GM13976 (cell line): Measurements from ENCODE around the gene CRLF1.
A peak's percentile ranks its signal among the peaks of the same experiment; 100 is the strongest.

Experiments used
- DNase-seq: peaks from one replicate; pipeline ENCODE4 v3.0.0; 2012; ENCODE audit warnings: low spot score
- CTCF ChIP-seq: IDR thresholded peaks from 2 replicates; pipeline ENCODE4 v1.5.1; 2012; ENCODE audit warnings: borderline replicate concordance, mild to moderate bottlenecking; ENCODE audit not compliant: insufficient read depth; ENCODE audit errors: extremely low read depth, missing control alignments, control extremely low read depth
- in situ Hi-C: fragments of 300-500 bp; cut with MboI; formaldehyde crosslinking; loops from one replicate; pipeline ENCODE4 v1.12.0; 2022; ENCODE audit warnings: low sequenced_read_pairs, mixed read lengths, inconsistent platforms; ENCODE audit not compliant: unreplicated experiment

The CRLF1 gene

GRCh38 chr19:18636969-18637629 is 30.5 kb upstream of the CRLF1 start, which contains the start of gene KLHL26:
KLHL26 (plus strand) TSS chr19:18637028; CDS start chr19:18637055, 27 bp downstream.
- in situ Hi-C loops: no loop called here
- TF ChIP-seq CTCF: no peak
- no peak for DNase-seq

- peak; percentile 100 for DNase-seq
- no peak for TF ChIP-seq CTCF
- in situ Hi-C loops: no loop called here
Observed at GRCh38 chr19:18636183-18636968, 29.8 kb upstream of the CRLF1 start.

GRCh38 chr19:18635831-18636182 is 29.2 kb upstream of the CRLF1 start:
- in situ Hi-C loops: no loop called here
- no peak for DNase-seq
- TF ChIP-seq CTCF: no peak

- in situ Hi-C loops: no loop called here
- no peak for TF ChIP-seq CTCF
- DNase-seq: no peak
Observed at GRCh38 chr19:18634612-18635297, 28.2 kb upstream of the CRLF1 start.

GRCh38 chr19:18633321-18633720 is 26.7 kb upstream of the CRLF1 start:
- in situ Hi-C loops: no loop called here
- DNase-seq: no peak

More at GRCh38 chr19:18633321-18633720, 26.7 kb upstream of the CRLF1 start:
- no peak for TF ChIP-seq CTCF
